SK-N-SH (cell line): Measurements from ENCODE around the gene DAP. TPM values are rescaled to one million over a fixed set of nuclear protein-coding genes. Genes with fewer than 3 reads are reported as not detected.

ENCODE experiments used
- CTCF ChIA-PET: fragments of 300-600, 350-600 bp; formaldehyde crosslinking; extraction: SDS; loops from one replicate; lab custom pipeline; 2021; lab: Yijun Ruan, JAX
- POLR2A ChIA-PET: fragments of 350-600 bp; sonication (Branson Sonifier 250); formaldehyde crosslinking; extraction: SDS; loops from one replicate; lab custom pipeline; 2020; ENCODE audit warnings: antibody characterized with exemption, inconsistent platforms; lab: Yijun Ruan, JAX
- DNase-seq: peaks from one replicate; pipeline ENCODE4 v3.0.0; 2012
- H2AFZ ChIP-seq: fragments of 200-600 bp; sonication (generic); 2 replicates; pipeline ENCODE4 v1.8.1; 2016; ENCODE audit warnings: antibody characterized with exemption, mild to moderate bottlenecking, low read depth
- H3F3A ChIP-seq: fragments of 200-600 bp; sonication (generic); replicated peaks from 2 replicates; pipeline ENCODE3; 2016; ENCODE audit warnings: antibody characterized with exemption, mild to moderate bottlenecking; ENCODE audit not compliant: insufficient read depth
- H3K27ac ChIP-seq, 2 experiments: fragments of 200-500 bp in 1 of 2; fragments of 200-600 bp in 1 of 2; sonication (Bioruptor generic) in 1 of 2; sonication (generic), shearing (Covaris generic) in 1 of 2; 2 replicates each; pipeline versions ENCODE4 v1.5.1 to v1.6.1; 2014 to 2016; ENCODE audit warnings: low read depth in 2 of 2, inconsistent platforms in 1 of 2, low read length in 1 of 2, mild to moderate bottlenecking in 1 of 2, mixed read lengths in 1 of 2
- H3K27me3 ChIP-seq: fragments of 200-600 bp; sonication (generic), shearing (Covaris generic); 2 replicates; pipeline ENCODE4 v1.6.1; 2016; ENCODE audit warnings: mixed run types; ENCODE audit not compliant: insufficient read depth
- H3K36me3 ChIP-seq, 2 experiments: fragments of 200-500 bp in 1 of 2; fragments of 200-600 bp in 1 of 2; sonication (Bioruptor generic) in 1 of 2; sonication (generic) in 1 of 2; replicated peaks in 1 of 2; 2 replicates each; pipeline versions ENCODE3 to v1.5.1; 2014 to 2016; ENCODE audit warnings: low read length in 1 of 2, mild to moderate bottlenecking in 1 of 2; ENCODE audit not compliant: insufficient read depth in 2 of 2, control insufficient read depth in 1 of 2
- H3K4me1 ChIP-seq, 2 experiments: fragments of 200-500 bp in 1 of 2; fragments of 200-600 bp in 1 of 2; sonication (Bioruptor generic) in 1 of 2; sonication (generic), shearing (Covaris generic) in 1 of 2; 2 replicates each; pipeline versions ENCODE4 v1.5.1 to v1.6.1; 2014 to 2016; ENCODE audit warnings: low read depth in 1 of 2, low read length in 1 of 2, mixed run types in 1 of 2; ENCODE audit not compliant: insufficient read depth in 2 of 2, control insufficient read depth in 1 of 2
- H3K4me2 ChIP-seq: fragments of 200-600 bp; sonication (generic), shearing (Covaris generic); 2 replicates; pipeline ENCODE4 v1.6.1; 2017; ENCODE audit warnings: mixed run types
- H3K4me3 ChIP-seq, 2 experiments: fragments of 200-500 bp in 1 of 2; fragments of 200-600 bp in 1 of 2; sonication (Bioruptor generic) in 1 of 2; sonication (generic), shearing (Covaris generic) in 1 of 2; 2 replicates each; pipeline versions ENCODE4 v1.5.1 to v1.8.1; 2014 to 2016; ENCODE audit warnings: low read depth in 2 of 2, inconsistent platforms in 1 of 2, low read length in 1 of 2, mild to moderate bottlenecking in 1 of 2, mixed read lengths in 1 of 2, moderate library complexity in 1 of 2
- H3K79me2 ChIP-seq: fragments of 200-600 bp; sonication (generic); 2 replicates; pipeline ENCODE4 v1.8.1; 2017; ENCODE audit warnings: mild to moderate bottlenecking; ENCODE audit not compliant: insufficient read depth
- H3K9ac ChIP-seq: fragments of 200-600 bp; sonication (generic); 2 replicates; pipeline ENCODE4 v1.6.1; 2017; ENCODE audit warnings: mixed run types
- H3K9me2 ChIP-seq: fragments of 200-600 bp; sonication (generic); 2 replicates; pipeline ENCODE4 v1.6.1; 2017; ENCODE audit warnings: mixed run types
- H3K9me3 ChIP-seq: fragments of 200-600 bp; sonication (generic); 2 replicates; pipeline ENCODE4 v1.6.1; 2017; ENCODE audit warnings: mixed run types, mild to moderate bottlenecking, moderate library complexity
- H4K20me1 ChIP-seq: fragments of 200-600 bp; sonication (generic); 2 replicates; pipeline ENCODE4 v1.6.1; 2017; ENCODE audit warnings: mild to moderate bottlenecking, mixed run types; ENCODE audit not compliant: insufficient read depth
- EP300 ChIP-seq, 2 experiments: IDR thresholded peaks; 2 replicates each; pipeline versions ENCODE4 v1.4.0 to v1.6.1; 2012; ENCODE audit warnings: borderline replicate concordance in 1 of 2, low read depth in 1 of 2, low read length in 1 of 2
- EZH2phosphoT487 ChIP-seq: fragments of 200-600 bp; sonication (generic); IDR thresholded peaks from 2 replicates; pipeline ENCODE4 v1.6.1; 2017; ENCODE audit warnings: low read depth, mixed run types, mild to moderate bottlenecking, antibody characterized with exemption, moderate library complexity, borderline replicate concordance
- FOSL2 ChIP-seq: IDR thresholded peaks from 2 replicates; pipeline ENCODE4 v1.4.0; 2012; ENCODE audit warnings: low read depth, mild to moderate bottlenecking, moderate library complexity, borderline replicate concordance
- FOXJ3 ChIP-seq: sonication (generic); formaldehyde crosslinking; IDR thresholded peaks from 2 replicates; pipeline ENCODE4 v1.5.1; 2020; ENCODE audit warnings: mild to moderate bottlenecking, missing genetic modification reagents
- FOXM1 ChIP-seq: IDR thresholded peaks from 2 replicates; pipeline ENCODE4 v1.4.0; 2012; ENCODE audit warnings: low read depth, mild to moderate bottlenecking
- GABPA ChIP-seq: IDR thresholded peaks from 2 replicates; pipeline ENCODE4 v1.4.0; 2012; ENCODE audit warnings: low read depth, mild to moderate bottlenecking
- MAX ChIP-seq: IDR thresholded peaks from 2 replicates; pipeline ENCODE4 v1.4.0; 2012; ENCODE audit warnings: low read depth
- MXI1 ChIP-seq: IDR thresholded peaks from 2 replicates; pipeline ENCODE4 v1.6.1; 2012; ENCODE audit warnings: mild to moderate bottlenecking, low read depth, low read length, improper control_type of control experiment
- NFIC ChIP-seq: IDR thresholded peaks from 2 replicates; pipeline ENCODE4 v1.4.0; 2012; ENCODE audit warnings: borderline replicate concordance
- NRF1 ChIP-seq: IDR thresholded peaks from 2 replicates; pipeline ENCODE4 v1.6.1; 2012; ENCODE audit warnings: low read depth, mild to moderate bottlenecking, low read length
- POLR2AphosphoS5 ChIP-seq: IDR thresholded peaks from 2 replicates; pipeline ENCODE4 v1.6.1; 2012; ENCODE audit warnings: low read depth, low read length
- RAD21 ChIP-seq: IDR thresholded peaks from 2 replicates; pipeline ENCODE4 v1.6.1; 2012; ENCODE audit warnings: mild to moderate bottlenecking, low read length
- RCOR1 ChIP-seq: fragments of 150-350 bp; IDR thresholded peaks from 2 replicates; pipeline ENCODE4 v1.6.1; 2017; ENCODE audit warnings: antibody characterized with exemption, low read length
- REST ChIP-seq: IDR thresholded peaks from 2 replicates; pipeline ENCODE4 v1.6.1; 2012; ENCODE audit warnings: mild to moderate bottlenecking, low read depth, low read length, moderate library complexity
- TAF1 ChIP-seq: IDR thresholded peaks from 2 replicates; pipeline ENCODE4 v1.6.1; 2012; ENCODE audit warnings: low read depth, mild to moderate bottlenecking, low read length, moderate library complexity, borderline replicate concordance
- USF1 ChIP-seq: IDR thresholded peaks from 2 replicates; pipeline ENCODE4 v1.4.0; 2012; ENCODE audit warnings: low read depth, borderline replicate concordance
- polyA plus RNA-seq, 3 experiments: library from polyadenylated mRNA; depleted of rRNA; stranded (reverse); fragments of >200 nt; gene quantifications; 2 replicates each; pipeline ENCODE4 v1.2.3, GENCODE V29; 2012
- TF ChIP-seq, protein P1 (sequence below): fragments of 150-350 bp; IDR thresholded peaks from 2 replicates; pipeline ENCODE4 v1.6.1; 2017; ENCODE audit warnings: antibody characterized with exemption, low read length, low read depth, borderline replicate concordance
- TF ChIP-seq, protein P2 (sequence below): IDR thresholded peaks from 2 replicates; pipeline ENCODE4; 2012
- TF ChIP-seq, protein P3 (sequence below): fragments of 200-600 bp; sonication (generic); IDR thresholded peaks from 2 replicates; pipeline ENCODE4 v1.6.1; 2017; ENCODE audit warnings: antibody characterized with exemption, mild to moderate bottlenecking, moderate library complexity
- TF ChIP-seq, protein P4 (sequence below): fragments of 150-350 bp; IDR thresholded peaks from 2 replicates; pipeline ENCODE4 v1.6.1; 2016; ENCODE audit warnings: mild to moderate bottlenecking, low read depth, low read length

The DAP gene
- polyA plus RNA-seq, 1 of the 3 experiments (the other 2 are of a cell fraction): 78.2 TPM

DNA sequence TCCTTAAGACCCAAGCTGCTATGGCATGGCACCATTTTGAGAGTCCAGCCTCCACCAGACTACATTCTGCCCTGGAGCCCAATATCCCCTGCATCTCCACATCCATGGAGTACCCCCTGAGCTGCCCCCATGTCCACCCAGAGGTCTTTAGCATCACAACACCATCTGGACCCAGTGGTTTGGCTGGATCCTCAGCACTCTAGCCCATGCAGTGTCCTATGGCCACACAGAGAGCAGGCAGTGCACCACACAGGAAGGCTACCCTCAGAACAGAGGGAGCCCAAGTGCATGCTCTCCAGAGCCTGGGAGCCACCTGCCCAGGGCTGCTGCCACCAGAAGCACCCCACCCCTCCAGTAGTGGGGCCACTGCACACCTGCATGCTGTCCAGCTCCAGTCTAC is 18.6 kb upstream of the DAP start:
- Histone ChIP-seq H3K9me2 (no peaks in the 10 kb centered on the region), H3K9ac (no peak overlapping the region), H3K9me3 (no peaks in the 10 kb centered on the region), H3K4me2 (no peak overlapping the region), H2AFZ (no peak overlapping the region), H3K79me2 (no peaks in the 10 kb centered on the region), H3K36me3 (no peaks in the 10 kb centered on the region), H3K27me3 (no peaks in the 10 kb centered on the region), H4K20me1 (no peaks in the 10 kb centered on the region), H3K4me1 (no peaks in the 10 kb centered on the region), H3K27ac (no peak overlapping the region), H3K4me3 (no peak overlapping the region), H3F3A (no peaks in the 10 kb centered on the region)
- CTCF ChIA-PET: no interaction called here
- no peak for DNase-seq
- no peak for TF ChIP-seq NFIC
- TF ChIP-seq RCOR1: no peak
- no peak for TF ChIP-seq POLR2AphosphoS5
- no peak for TF ChIP-seq TAF1
- TF ChIP-seq FOXJ3 (CRISPR knock-in tag): no peak
- TF ChIP-seq MXI1: no peak
- no peak for TF ChIP-seq FOSL2
- TF ChIP-seq, protein P1, sequence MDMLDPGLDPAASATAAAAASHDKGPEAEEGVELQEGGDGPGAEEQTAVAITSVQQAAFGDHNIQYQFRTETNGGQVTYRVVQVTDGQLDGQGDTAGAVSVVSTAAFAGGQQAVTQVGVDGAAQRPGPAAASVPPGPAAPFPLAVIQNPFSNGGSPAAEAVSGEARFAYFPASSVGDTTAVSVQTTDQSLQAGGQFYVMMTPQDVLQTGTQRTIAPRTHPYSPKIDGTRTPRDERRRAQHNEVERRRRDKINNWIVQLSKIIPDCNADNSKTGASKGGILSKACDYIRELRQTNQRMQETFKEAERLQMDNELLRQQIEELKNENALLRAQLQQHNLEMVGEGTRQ: no peak
- TF ChIP-seq NRF1: no peak
- TF ChIP-seq EP300 (IDR thresholded peaks at IDR 0.05; ENCODE audit: borderline replicate concordance in 1 of 2, low read depth in 1 of 2, low read length in 1 of 2): no peak
- TF ChIP-seq RAD21: no peak
- TF ChIP-seq REST: no peak
- no peak for TF ChIP-seq MAX
- TF ChIP-seq USF1: no peak
- no peak for TF ChIP-seq EZH2phosphoT487
- no peak for TF ChIP-seq FOXM1
- TF ChIP-seq, protein P2, sequence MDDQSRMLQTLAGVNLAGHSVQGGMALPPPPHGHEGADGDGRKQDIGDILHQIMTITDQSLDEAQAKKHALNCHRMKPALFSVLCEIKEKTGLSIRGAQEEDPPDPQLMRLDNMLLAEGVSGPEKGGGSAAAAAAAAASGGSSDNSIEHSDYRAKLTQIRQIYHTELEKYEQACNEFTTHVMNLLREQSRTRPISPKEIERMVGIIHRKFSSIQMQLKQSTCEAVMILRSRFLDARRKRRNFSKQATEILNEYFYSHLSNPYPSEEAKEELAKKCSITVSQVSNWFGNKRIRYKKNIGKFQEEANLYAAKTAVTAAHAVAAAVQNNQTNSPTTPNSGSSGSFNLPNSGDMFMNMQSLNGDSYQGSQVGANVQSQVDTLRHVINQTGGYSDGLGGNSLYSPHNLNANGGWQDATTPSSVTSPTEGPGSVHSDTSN: no peak
- TF ChIP-seq GABPA: no peak
- TF ChIP-seq, protein P3, sequence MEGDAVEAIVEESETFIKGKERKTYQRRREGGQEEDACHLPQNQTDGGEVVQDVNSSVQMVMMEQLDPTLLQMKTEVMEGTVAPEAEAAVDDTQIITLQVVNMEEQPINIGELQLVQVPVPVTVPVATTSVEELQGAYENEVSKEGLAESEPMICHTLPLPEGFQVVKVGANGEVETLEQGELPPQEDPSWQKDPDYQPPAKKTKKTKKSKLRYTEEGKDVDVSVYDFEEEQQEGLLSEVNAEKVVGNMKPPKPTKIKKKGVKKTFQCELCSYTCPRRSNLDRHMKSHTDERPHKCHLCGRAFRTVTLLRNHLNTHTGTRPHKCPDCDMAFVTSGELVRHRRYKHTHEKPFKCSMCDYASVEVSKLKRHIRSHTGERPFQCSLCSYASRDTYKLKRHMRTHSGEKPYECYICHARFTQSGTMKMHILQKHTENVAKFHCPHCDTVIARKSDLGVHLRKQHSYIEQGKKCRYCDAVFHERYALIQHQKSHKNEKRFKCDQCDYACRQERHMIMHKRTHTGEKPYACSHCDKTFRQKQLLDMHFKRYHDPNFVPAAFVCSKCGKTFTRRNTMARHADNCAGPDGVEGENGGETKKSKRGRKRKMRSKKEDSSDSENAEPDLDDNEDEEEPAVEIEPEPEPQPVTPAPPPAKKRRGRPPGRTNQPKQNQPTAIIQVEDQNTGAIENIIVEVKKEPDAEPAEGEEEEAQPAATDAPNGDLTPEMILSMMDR: no peak
- TF ChIP-seq, protein P4, sequence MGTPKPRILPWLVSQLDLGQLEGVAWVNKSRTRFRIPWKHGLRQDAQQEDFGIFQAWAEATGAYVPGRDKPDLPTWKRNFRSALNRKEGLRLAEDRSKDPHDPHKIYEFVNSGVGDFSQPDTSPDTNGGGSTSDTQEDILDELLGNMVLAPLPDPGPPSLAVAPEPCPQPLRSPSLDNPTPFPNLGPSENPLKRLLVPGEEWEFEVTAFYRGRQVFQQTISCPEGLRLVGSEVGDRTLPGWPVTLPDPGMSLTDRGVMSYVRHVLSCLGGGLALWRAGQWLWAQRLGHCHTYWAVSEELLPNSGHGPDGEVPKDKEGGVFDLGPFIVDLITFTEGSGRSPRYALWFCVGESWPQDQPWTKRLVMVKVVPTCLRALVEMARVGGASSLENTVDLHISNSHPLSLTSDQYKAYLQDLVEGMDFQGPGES: no peak
- POLR2A ChIA-PET: no interaction called here
